ENCODE data around the gene MRPL19.

MRPL19 gene

DNA sequence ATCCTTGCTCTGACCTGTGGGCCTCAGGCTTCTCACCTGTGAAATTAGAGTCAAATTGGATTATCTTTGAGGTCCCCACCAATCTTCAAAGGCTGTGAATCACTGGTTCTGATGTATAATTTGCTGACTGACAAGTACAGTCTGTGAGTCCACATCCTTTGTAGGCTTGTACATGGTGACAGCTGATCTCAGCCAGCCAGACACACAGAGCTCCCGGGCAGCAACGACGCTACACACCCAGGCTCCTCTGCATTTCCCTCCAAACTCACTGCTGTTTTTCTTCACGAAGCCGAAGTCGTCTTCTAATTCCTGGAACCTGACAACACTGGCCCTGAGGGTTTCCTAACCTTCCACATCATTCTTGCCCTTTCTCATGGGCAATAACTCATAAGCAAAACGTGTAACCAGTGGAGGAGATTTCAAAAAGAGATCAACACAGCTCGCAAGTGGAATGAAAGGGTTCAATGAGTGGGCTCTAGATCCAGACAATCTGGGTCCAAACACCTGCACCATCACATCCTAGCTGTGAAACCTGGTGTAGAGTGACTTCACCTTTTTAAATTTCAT, 47.9 kb upstream of the MRPL19 start:
- no peaks in the 10 kb centered on the region for H3K9me3 ChIP-seq (ENCODE audit: insufficient read depth, low read length, severe bottlenecking)
- TF ChIP-seq EZH2 (IDR thresholded peaks at IDR 0.05; ENCODE audit: borderline replicate concordance, low read depth, low read length, severe bottlenecking) = no peak
- TF ChIP-seq, protein P1, sequence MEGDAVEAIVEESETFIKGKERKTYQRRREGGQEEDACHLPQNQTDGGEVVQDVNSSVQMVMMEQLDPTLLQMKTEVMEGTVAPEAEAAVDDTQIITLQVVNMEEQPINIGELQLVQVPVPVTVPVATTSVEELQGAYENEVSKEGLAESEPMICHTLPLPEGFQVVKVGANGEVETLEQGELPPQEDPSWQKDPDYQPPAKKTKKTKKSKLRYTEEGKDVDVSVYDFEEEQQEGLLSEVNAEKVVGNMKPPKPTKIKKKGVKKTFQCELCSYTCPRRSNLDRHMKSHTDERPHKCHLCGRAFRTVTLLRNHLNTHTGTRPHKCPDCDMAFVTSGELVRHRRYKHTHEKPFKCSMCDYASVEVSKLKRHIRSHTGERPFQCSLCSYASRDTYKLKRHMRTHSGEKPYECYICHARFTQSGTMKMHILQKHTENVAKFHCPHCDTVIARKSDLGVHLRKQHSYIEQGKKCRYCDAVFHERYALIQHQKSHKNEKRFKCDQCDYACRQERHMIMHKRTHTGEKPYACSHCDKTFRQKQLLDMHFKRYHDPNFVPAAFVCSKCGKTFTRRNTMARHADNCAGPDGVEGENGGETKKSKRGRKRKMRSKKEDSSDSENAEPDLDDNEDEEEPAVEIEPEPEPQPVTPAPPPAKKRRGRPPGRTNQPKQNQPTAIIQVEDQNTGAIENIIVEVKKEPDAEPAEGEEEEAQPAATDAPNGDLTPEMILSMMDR (IDR thresholded peaks at IDR 0.05; ENCODE audit: borderline replicate concordance, extremely low read depth, low read length, poor library complexity, severe bottlenecking) = no peak
- no peaks in the 10 kb centered on the region for H4K20me1 ChIP-seq (ENCODE audit: insufficient read depth, low read length)
- DNase-seq = no peak
- no peak for ATAC-seq (ENCODE audit: insufficient read depth, low read depth)
- H3K36me3 ChIP-seq (ENCODE audit: insufficient read depth, low read length) = no peaks in the 10 kb centered on the region
- H3K4me2 ChIP-seq (ENCODE audit: insufficient read depth, low read length) = no peak overlapping the region
- no peak overlapping the region for H3K9ac ChIP-seq (ENCODE audit: low read depth, low read length)
- no peak overlapping the region for H2AFZ ChIP-seq (ENCODE audit: low read depth, low read length)
- no peaks in the 10 kb centered on the region for H3K27me3 ChIP-seq (ENCODE audit: insufficient read depth, low read length, poor library complexity)
- H3K79me2 ChIP-seq (ENCODE audit: insufficient read depth, low read length) = no peaks in the 10 kb centered on the region
- H3K4me3 ChIP-seq (ENCODE audit: low read depth in 1 of 2, low read length in 2 of 2) = no peak overlapping the region
- H3K27ac ChIP-seq (ENCODE audit: low read length) = no peak overlapping the region
- no peaks in the 10 kb centered on the region for H3K4me1 ChIP-seq (ENCODE audit: insufficient read depth, low read length)

DNA sequence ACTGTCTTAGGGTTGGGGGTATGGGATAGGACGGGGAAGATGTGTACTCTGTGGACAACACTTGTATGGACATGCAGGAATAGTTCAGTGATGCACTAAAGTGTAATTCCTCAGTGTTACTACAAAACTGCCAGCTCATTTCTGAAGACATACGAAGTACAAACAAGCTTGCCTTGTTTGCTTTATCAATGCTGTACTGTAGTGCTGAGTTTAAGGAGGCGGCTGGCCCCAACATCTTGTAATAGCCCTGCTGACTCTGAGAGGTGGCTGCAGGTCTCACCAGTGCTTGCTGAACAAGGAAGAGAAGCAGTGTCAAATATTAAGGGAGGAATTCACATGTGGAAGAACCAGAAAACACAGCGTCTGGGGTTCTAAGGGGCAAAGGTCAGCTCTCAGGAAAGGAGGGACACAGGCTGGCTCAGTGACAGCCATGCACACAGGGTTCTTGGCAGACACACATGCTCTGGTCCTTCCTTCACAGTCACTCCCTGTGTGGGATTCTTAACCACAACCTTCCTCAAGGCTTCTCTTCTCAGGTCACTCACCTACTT, 46.0 kb upstream of the MRPL19 start:
- H3K27ac ChIP-seq (ENCODE audit: low read length) = no peak overlapping the region
- H3K27me3 ChIP-seq (ENCODE audit: insufficient read depth, low read length, poor library complexity) = no peaks in the 10 kb centered on the region
- H3K4me3 ChIP-seq (ENCODE audit: low read depth in 1 of 2, low read length in 2 of 2) = no peak overlapping the region
- no peaks in the 10 kb centered on the region for H3K79me2 ChIP-seq (ENCODE audit: insufficient read depth, low read length)
- H3K36me3 ChIP-seq (ENCODE audit: insufficient read depth, low read length) = no peaks in the 10 kb centered on the region
- H3K4me1 ChIP-seq (ENCODE audit: insufficient read depth, low read length) = no peaks in the 10 kb centered on the region
- no peaks in the 10 kb centered on the region for H4K20me1 ChIP-seq (ENCODE audit: insufficient read depth, low read length)
- no peak overlapping the region for H3K4me2 ChIP-seq (ENCODE audit: insufficient read depth, low read length)
- DNase-seq = no peak
- H3K9me3 ChIP-seq (ENCODE audit: insufficient read depth, low read length, severe bottlenecking) = no peaks in the 10 kb centered on the region
- no peak overlapping the region for H3K9ac ChIP-seq (ENCODE audit: low read depth, low read length)
- no peak for ATAC-seq (ENCODE audit: insufficient read depth, low read depth)
- TF ChIP-seq, protein P1 (IDR thresholded peaks at IDR 0.05; ENCODE audit: borderline replicate concordance, extremely low read depth, low read length, poor library complexity, severe bottlenecking) = no peak
- TF ChIP-seq EZH2 (IDR thresholded peaks at IDR 0.05; ENCODE audit: borderline replicate concordance, low read depth, low read length, severe bottlenecking) = no peak
- no peak overlapping the region for H2AFZ ChIP-seq (ENCODE audit: low read depth, low read length)

DNA sequence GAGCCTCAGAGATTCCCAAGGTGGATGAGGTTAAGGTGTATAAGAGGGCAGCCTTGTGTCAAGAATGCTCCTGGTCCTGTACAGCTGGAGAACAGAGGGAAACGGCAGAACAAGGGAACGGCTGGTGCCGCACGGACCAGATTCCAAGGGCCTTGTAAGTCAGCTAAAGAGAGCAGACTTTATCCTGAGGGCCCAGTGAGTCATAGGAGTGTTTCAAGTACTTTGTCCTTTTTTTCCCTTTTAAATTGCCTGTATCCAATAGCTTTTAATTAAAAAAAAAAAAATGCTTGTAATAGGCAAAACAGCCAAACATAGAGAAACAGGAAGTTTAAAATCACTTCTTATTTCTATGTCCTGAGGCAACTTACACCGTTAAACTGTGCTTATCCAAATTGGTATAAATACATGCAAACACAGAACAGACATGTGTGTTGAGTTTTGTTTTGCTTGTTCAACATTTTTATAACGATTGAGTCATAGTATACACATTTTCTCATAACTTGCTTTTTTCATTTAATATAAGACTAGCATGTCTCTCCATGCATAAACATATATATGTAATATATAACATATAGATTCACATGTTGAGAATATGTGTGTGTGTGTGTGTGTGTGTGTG, 43.8 kb upstream of the MRPL19 start:
- no peak for TF ChIP-seq EZH2 (IDR thresholded peaks at IDR 0.05; ENCODE audit: borderline replicate concordance, low read depth, low read length, severe bottlenecking)
- TF ChIP-seq, protein P1 (IDR thresholded peaks at IDR 0.05; ENCODE audit: borderline replicate concordance, extremely low read depth, low read length, poor library complexity, severe bottlenecking) = no peak
- no peak for ATAC-seq (ENCODE audit: insufficient read depth, low read depth)
- H3K36me3 ChIP-seq (ENCODE audit: insufficient read depth, low read length) = no peaks in the 10 kb centered on the region
- no peak for DNase-seq
- H2AFZ ChIP-seq (ENCODE audit: low read depth, low read length) = no peak overlapping the region
- H3K79me2 ChIP-seq (ENCODE audit: insufficient read depth, low read length) = no peaks in the 10 kb centered on the region
- no peak overlapping the region for H3K4me3 ChIP-seq (ENCODE audit: low read depth in 1 of 2, low read length in 2 of 2)
- no peak overlapping the region for H3K27ac ChIP-seq (ENCODE audit: low read length)
- H3K27me3 ChIP-seq (ENCODE audit: insufficient read depth, low read length, poor library complexity) = no peaks in the 10 kb centered on the region
- H3K4me2 ChIP-seq (ENCODE audit: insufficient read depth, low read length) = no peak overlapping the region
- no peak overlapping the region for H3K9ac ChIP-seq (ENCODE audit: low read depth, low read length)
- H3K9me3 ChIP-seq (ENCODE audit: insufficient read depth, low read length, severe bottlenecking) = no peaks in the 10 kb centered on the region
- H3K4me1 ChIP-seq (ENCODE audit: insufficient read depth, low read length) = peaks cover 5% of the 10 kb centered on the region; the same call in 1 of the 2 replicates
- no peaks in the 10 kb centered on the region for H4K20me1 ChIP-seq (ENCODE audit: insufficient read depth, low read length)
